Measurements from ENCODE around the gene CCDC102A. TPM values are rescaled to one million over a fixed set of nuclear protein-coding genes. Genes with fewer than 3 reads are reported as not detected.

Gene CCDC102A
- total and polyA plus RNA-seq, 2 of the 13 experiments (the other 11 are each of a cell fraction or from before 2014, with no cell fraction given), result 2.1 to 2.8 TPM

DNA sequence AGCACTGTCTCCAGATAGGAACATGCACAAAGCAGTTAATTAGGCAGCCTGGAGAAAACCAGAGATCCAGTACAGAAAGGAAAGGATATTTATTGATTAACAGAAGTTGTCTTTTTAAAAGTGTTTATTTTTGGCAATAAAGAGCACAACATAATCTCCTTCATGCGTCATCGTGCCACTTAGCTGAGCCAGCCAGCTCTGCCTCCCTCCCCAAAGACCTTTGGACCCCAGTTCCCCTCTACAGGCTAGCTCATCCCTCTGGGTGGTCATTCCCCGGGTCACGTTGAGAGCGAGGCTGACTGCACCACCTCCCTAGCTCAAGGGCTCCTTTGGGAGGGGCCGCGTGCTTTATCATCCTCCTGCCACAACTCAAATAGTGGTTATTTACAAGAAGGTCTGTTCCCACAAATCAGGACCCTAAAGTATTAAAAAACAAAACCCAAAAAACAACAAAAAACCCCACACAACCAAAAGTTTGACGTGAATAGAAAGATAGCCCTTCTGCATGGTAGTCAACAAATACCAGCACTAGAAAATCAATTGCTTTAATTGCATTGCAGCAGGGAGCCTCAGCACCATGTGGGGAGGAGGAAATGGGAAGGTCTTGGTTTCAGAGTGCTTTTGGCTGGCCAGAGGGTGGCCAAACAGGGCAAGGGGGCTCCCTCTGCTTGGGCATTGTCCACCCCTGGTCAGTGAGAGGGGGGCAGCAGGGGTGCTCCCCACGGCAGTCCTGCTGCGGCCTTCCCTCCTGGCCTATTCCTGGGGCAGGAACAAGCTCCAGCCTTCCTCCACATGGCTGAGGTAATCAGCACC, 64.3 kb downstream of the CCDC102A start (continued):
- TF ChIP-seq, protein P1, sequence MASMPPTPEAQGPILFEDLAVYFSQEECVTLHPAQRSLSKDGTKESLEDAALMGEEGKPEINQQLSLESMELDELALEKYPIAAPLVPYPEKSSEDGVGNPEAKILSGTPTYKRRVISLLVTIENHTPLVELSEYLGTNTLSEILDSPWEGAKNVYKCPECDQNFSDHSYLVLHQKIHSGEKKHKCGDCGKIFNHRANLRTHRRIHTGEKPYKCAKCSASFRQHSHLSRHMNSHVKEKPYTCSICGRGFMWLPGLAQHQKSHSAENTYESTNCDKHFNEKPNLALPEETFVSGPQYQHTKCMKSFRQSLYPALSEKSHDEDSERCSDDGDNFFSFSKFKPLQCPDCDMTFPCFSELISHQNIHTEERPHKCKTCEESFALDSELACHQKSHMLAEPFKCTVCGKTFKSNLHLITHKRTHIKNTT (CRISPR knock-in tag; IDR thresholded peaks at IDR 0.05), result no peak
- TF ChIP-seq, protein P2, sequence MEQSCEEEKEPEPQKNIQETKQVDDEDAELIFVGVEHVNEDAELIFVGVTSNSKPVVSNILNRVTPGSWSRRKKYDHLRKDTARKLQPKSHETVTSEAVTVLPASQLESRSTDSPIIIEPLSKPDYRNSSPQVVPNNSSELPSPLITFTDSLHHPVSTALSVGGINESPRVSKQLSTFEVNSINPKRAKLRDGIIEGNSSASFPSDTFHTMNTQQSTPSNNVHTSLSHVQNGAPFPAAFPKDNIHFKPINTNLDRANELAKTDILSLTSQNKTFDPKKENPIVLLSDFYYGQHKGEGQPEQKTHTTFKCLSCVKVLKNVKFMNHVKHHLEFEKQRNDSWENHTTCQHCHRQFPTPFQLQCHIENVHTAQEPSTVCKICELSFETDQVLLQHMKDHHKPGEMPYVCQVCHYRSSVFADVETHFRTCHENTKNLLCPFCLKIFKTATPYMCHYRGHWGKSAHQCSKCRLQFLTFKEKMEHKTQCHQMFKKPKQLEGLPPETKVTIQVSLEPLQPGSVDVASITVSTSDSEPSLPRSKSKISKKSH (CRISPR knock-in tag; IDR thresholded peaks at IDR 0.05; ENCODE audit: borderline replicate concordance), result 0 out of 2 replicates have a peak, but pooled peaks have one; percentile 11
- TF ChIP-seq, protein P3, sequence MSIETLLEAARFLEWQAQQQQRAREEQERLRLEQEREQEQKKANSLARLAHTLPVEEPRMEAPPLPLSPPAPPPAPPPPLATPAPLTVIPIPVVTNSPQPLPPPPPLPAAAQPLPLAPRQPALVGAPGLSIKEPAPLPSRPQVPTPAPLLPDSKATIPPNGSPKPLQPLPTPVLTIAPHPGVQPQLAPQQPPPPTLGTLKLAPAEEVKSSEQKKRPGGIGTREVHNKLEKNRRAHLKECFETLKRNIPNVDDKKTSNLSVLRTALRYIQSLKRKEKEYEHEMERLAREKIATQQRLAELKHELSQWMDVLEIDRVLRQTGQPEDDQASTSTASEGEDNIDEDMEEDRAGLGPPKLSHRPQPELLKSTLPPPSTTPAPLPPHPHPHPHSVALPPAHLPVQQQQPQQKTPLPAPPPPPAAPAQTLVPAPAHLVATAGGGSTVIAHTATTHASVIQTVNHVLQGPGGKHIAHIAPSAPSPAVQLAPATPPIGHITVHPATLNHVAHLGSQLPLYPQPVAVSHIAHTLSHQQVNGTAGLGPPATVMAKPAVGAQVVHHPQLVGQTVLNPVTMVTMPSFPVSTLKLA (IDR thresholded peaks at IDR 0.05), result peak; percentile 6; the same call in 1 of the 2 replicates
- TF ChIP-seq PAX8 (CRISPR knock-in tag; IDR thresholded peaks at IDR 0.05; ENCODE audit: borderline replicate concordance), result no peak
- TF ChIP-seq RBM22 (optimal IDR thresholded peaks at IDR 0.05; ENCODE audit: low read length), result peak; percentile 91
- peak; percentile 63 for TF ChIP-seq ONECUT2 (CRISPR knock-in tag; IDR thresholded peaks at IDR 0.05)
- TF ChIP-seq ZNF468 (CRISPR knock-in tag; IDR thresholded peaks at IDR 0.05), result no peak
- no peak for TF ChIP-seq ZBTB1 (CRISPR knock-in tag; IDR thresholded peaks at IDR 0.05; ENCODE audit: borderline replicate concordance)
- TF ChIP-seq ZBTB7B (CRISPR knock-in tag; IDR thresholded peaks at IDR 0.05), result peak; percentile 94
- no peak for TF ChIP-seq NPAS2 (CRISPR knock-in tag; IDR thresholded peaks at IDR 0.05; ENCODE audit: borderline replicate concordance)
- no peak; the same call in 1 of the 2 replicates for TF ChIP-seq KDM5B (CRISPR knock-in tag; IDR thresholded peaks at IDR 0.05; ENCODE audit: borderline replicate concordance)
- no peak for TF ChIP-seq EHMT2 (IDR thresholded peaks at IDR 0.05; ENCODE audit: borderline replicate concordance, low read depth, low read length)
- TF ChIP-seq, protein P4, sequence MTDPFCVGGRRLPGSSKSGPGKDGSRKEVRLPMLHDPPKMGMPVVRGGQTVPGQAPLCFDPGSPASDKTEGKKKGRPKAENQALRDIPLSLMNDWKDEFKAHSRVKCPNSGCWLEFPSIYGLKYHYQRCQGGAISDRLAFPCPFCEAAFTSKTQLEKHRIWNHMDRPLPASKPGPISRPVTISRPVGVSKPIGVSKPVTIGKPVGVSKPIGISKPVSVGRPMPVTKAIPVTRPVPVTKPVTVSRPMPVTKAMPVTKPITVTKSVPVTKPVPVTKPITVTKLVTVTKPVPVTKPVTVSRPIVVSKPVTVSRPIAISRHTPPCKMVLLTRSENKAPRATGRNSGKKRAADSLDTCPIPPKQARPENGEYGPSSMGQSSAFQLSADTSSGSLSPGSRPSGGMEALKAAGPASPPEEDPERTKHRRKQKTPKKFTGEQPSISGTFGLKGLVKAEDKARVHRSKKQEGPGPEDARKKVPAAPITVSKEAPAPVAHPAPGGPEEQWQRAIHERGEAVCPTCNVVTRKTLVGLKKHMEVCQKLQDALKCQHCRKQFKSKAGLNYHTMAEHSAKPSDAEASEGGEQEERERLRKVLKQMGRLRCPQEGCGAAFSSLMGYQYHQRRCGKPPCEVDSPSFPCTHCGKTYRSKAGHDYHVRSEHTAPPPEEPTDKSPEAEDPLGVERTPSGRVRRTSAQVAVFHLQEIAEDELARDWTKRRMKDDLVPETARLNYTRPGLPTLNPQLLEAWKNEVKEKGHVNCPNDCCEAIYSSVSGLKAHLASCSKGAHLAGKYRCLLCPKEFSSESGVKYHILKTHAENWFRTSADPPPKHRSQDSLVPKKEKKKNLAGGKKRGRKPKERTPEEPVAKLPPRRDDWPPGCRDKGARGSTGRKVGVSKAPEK (CRISPR knock-in tag; IDR thresholded peaks at IDR 0.05; ENCODE audit: borderline replicate concordance), result no peak
- TF ChIP-seq ATAD3A (CRISPR knock-in tag; IDR thresholded peaks at IDR 0.05), result no peak
- TF ChIP-seq ZNF350 (CRISPR knock-in tag; IDR thresholded peaks at IDR 0.05; ENCODE audit: borderline replicate concordance, low read depth), result peak; percentile 60
- TF ChIP-seq RBAK (CRISPR knock-in tag; IDR thresholded peaks at IDR 0.05), result no peak
- no peak for TF ChIP-seq LCORL (IDR thresholded peaks at IDR 0.05)
- TF ChIP-seq LCORL (CRISPR knock-in tag; IDR thresholded peaks at IDR 0.05), result peak; percentile 84; the same call in 1 of the 2 replicates
- no peak for TF ChIP-seq REPIN1 (CRISPR knock-in tag; IDR thresholded peaks at IDR 0.05; ENCODE audit: borderline replicate concordance, low read depth)
- TF ChIP-seq ZFAT (CRISPR knock-in tag; conservative IDR thresholded peaks at IDR 0.05), result no peak
- TF ChIP-seq, protein P5, sequence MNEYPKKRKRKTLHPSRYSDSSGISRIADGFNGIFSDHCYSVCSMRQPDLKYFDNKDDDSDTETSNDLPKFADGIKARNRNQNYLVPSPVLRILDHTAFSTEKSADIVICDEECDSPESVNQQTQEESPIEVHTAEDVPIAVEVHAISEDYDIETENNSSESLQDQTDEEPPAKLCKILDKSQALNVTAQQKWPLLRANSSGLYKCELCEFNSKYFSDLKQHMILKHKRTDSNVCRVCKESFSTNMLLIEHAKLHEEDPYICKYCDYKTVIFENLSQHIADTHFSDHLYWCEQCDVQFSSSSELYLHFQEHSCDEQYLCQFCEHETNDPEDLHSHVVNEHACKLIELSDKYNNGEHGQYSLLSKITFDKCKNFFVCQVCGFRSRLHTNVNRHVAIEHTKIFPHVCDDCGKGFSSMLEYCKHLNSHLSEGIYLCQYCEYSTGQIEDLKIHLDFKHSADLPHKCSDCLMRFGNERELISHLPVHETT (CRISPR knock-in tag; conservative IDR thresholded peaks at IDR 0.05), result no peak

Measured in HepG2 (cell line).